Caco-2 (cell line): Measurements from ENCODE around the gene EN2. TPM values are rescaled to one million over a fixed set of nuclear protein-coding genes. Genes with fewer than 3 reads are reported as not detected.

ENCODE experiments used
- BruUV-seq: library from RNA; stranded (reverse); fragments of 400-500 nt; replicated peaks from 2 replicates; lab custom pipeline; 2021; lab: Mats Ljungman, UMichigan
- CTCF ChIA-PET: fragments of 300-600 bp; sonication (Branson Sonifier 250); formaldehyde crosslinking; loops from one replicate; lab custom pipeline; 2022; ENCODE audit warnings: antibody characterized with exemption; lab: Charles Lee
- POLR2A ChIA-PET: fragments of 300-600 bp; sonication (Branson Sonifier 250); formaldehyde crosslinking; loops from one replicate; lab custom pipeline; 2022; ENCODE audit warnings: antibody characterized with exemption; lab: Charles Lee
- DNase-seq, 2 experiments: peaks; one replicate each; pipeline versions ENCODE4 v3.0.0 to v3.0.0-alpha.2; 2020 to 2022
- H3K27me3 ChIP-seq: replicated peaks from 2 replicates; pipeline ENCODE4 v1.6.0; 2011; ENCODE audit warnings: low read length; ENCODE audit not compliant: control insufficient read depth, insufficient read depth
- H3K36me3 ChIP-seq: 2 replicates; pipeline ENCODE4 v1.5.1; 2011; ENCODE audit warnings: low read length; ENCODE audit not compliant: control insufficient read depth, insufficient read depth
- H3K4me1 ChIP-seq: fragments of 250-450 bp; sonication (Bioruptor Pico); 2 replicates; pipeline ENCODE4 v1.5.1; 2020; ENCODE audit warnings: mild to moderate bottlenecking
- H3K4me3 ChIP-seq: 2 replicates; pipeline ENCODE4 v1.5.1; 2011; ENCODE audit warnings: low read depth, mild to moderate bottlenecking, control low read depth, low read length
- H3K9me3 ChIP-seq: fragments of 250-450 bp; sonication (Bioruptor Pico); 2 replicates; pipeline ENCODE4 v1.5.1; 2020; ENCODE audit warnings: mild to moderate bottlenecking, moderate library complexity
- H3K27ac Mint-ChIP-seq: one replicate; pipeline ENCODE4 v1.8.0; 2022; ENCODE audit warnings: mixed read lengths; ENCODE audit not compliant: unreplicated experiment
- H3K27me3 Mint-ChIP-seq: one replicate; pipeline ENCODE4 v1.8.0; 2022; ENCODE audit warnings: mixed read lengths; ENCODE audit not compliant: insufficient read depth, unreplicated experiment
- H3K36me3 Mint-ChIP-seq: one replicate; pipeline ENCODE4 v1.8.0; 2022; ENCODE audit warnings: mild to moderate bottlenecking, mixed read lengths; ENCODE audit not compliant: insufficient read depth, unreplicated experiment
- H3K4me1 Mint-ChIP-seq: one replicate; pipeline ENCODE4 v1.8.0; 2022; ENCODE audit warnings: low read depth, mixed read lengths; ENCODE audit not compliant: unreplicated experiment
- H3K4me3 Mint-ChIP-seq: one replicate; pipeline ENCODE4 v1.8.0; 2022; ENCODE audit warnings: mild to moderate bottlenecking, moderate library complexity, mixed read lengths; ENCODE audit not compliant: unreplicated experiment
- H3K9me3 Mint-ChIP-seq: one replicate; pipeline ENCODE4 v1.8.0; 2022; ENCODE audit warnings: mixed read lengths; ENCODE audit not compliant: unreplicated experiment
- CTCF ChIP-seq, 2 experiments: fragments of 200-600 bp in 1 of 2; IDR thresholded peaks; 1 replicate in 1 of 2; 2 replicates in 1 of 2; pipeline versions ENCODE4 v1.5.1 to v1.8.0; 2011 to 2022; ENCODE audit warnings: antibody characterized with exemption in 1 of 2, control low read depth in 1 of 2, inconsistent platforms in 1 of 2, low read depth in 1 of 2, low read length in 1 of 2, mild to moderate bottlenecking in 1 of 2, moderate library complexity in 1 of 2; ENCODE audit not compliant: insufficient read depth in 1 of 2, severe bottlenecking in 1 of 2, unreplicated experiment in 1 of 2
- intact Hi-C: fragments of 100-400 bp; cut with micrococcal nuclease; formaldehyde crosslinking; loops from one replicate; pipeline ENCODE4 v1.10.0; 2022; ENCODE audit not compliant: unreplicated experiment
- total RNA-seq: library from RNA; stranded (reverse); gene quantifications from 2 replicates; pipeline ENCODE4 v1.2.3, GENCODE V29; 2022

EN2 gene
- total RNA-seq, 1 experiment from 2014 or later, result 1.5 TPM

GRCh38 chr7:155470186-155470487, 12.2 kb downstream of the EN2 start:
- DNase-seq, result no peak
- Mint-ChIP-seq H3K36me3 (peaks cover 7% of the 10 kb centered on the region), H3K27me3 (no peaks in the 10 kb centered on the region), H3K9me3 (no peaks in the 10 kb centered on the region), H3K4me1 (peaks cover 6% of the 10 kb centered on the region), H3K4me3 (no peak overlapping the region), H3K27ac (no peak overlapping the region)
- ChIA-PET CTCF (no interaction called here), POLR2A (no interaction called here)
- Histone ChIP-seq H3K4me3 (no peak overlapping the region), H3K9me3 (no peaks in the 10 kb centered on the region), H3K36me3 (no peaks in the 10 kb centered on the region), H3K27me3 (no peaks in the 10 kb centered on the region), H3K4me1 (peaks cover 14% of the 10 kb centered on the region; the same call in 1 of the 2 replicates)
- BruUV-seq, result no TSS peak
- no peak for TF ChIP-seq CTCF (IDR thresholded peaks at IDR 0.05; ENCODE audit: insufficient read depth in 1 of 2, low read depth in 1 of 2, low read length in 1 of 2, severe bottlenecking in 1 of 2, unreplicated experiment in 1 of 2)
- intact Hi-C loops, result no loop called here

GRCh38 chr7:155470686-155471638, 13.0 kb downstream of the EN2 start:
- CTCF ChIA-PET, result no interaction called here
- Histone ChIP-seq H3K36me3 (no peaks in the 10 kb centered on the region), H3K4me1 (peaks cover 14% of the 10 kb centered on the region; the same call in 1 of the 2 replicates), H3K9me3 (no peaks in the 10 kb centered on the region), H3K27me3 (no peaks in the 10 kb centered on the region), H3K4me3 (no peak overlapping the region)
- Mint-ChIP-seq H3K4me1 (peaks cover 6% of the 10 kb centered on the region), H3K36me3 (peaks cover 7% of the 10 kb centered on the region), H3K27ac (no peak overlapping the region), H3K9me3 (no peaks in the 10 kb centered on the region), H3K4me3 (no peak overlapping the region), H3K27me3 (peaks cover 2% of the 10 kb centered on the region)
- intact Hi-C loops, result no loop called here
- POLR2A ChIA-PET, result no interaction called here
- no TSS peak for BruUV-seq
- TF ChIP-seq CTCF (IDR thresholded peaks at IDR 0.05; ENCODE audit: insufficient read depth in 1 of 2, low read depth in 1 of 2, low read length in 1 of 2, severe bottlenecking in 1 of 2, unreplicated experiment in 1 of 2), result no peak
- DNase-seq, result no peak

- ChIA-PET CTCF (interaction anchor here (0.6 kb wide), 1 partner anchor 277 kb away, joined by 3 read pairs; no protein-coding TSS in a partner anchor), POLR2A (no interaction called here)
- intact Hi-C loops, result no loop called here
- no peaks in the 10 kb centered on the region for H3K27me3 ChIP-seq
- H3K36me3 Mint-ChIP-seq, result peaks cover 7% of the 10 kb centered on the region
- DNase-seq, result no peak
- no peaks in the 10 kb centered on the region for H3K36me3 ChIP-seq
- peaks cover 6% of the 10 kb centered on the region for H3K4me1 Mint-ChIP-seq
- H3K4me3 Mint-ChIP-seq, result no peak overlapping the region
- peaks cover 10% of the 10 kb centered on the region for H3K27me3 Mint-ChIP-seq
- H3K9me3 ChIP-seq, result no peaks in the 10 kb centered on the region
- peaks cover 14% of the 10 kb centered on the region; the same call in 1 of the 2 replicates for H3K4me1 ChIP-seq
- BruUV-seq, result no TSS peak
- no peak overlapping the region for H3K27ac Mint-ChIP-seq
- no peak for TF ChIP-seq CTCF (IDR thresholded peaks at IDR 0.05; ENCODE audit: insufficient read depth in 1 of 2, low read depth in 1 of 2, low read length in 1 of 2, severe bottlenecking in 1 of 2, unreplicated experiment in 1 of 2)
- no peak overlapping the region for H3K4me3 ChIP-seq
- H3K9me3 Mint-ChIP-seq, result no peaks in the 10 kb centered on the region
Observed at GRCh38 chr7:155471718-155472117, 13.8 kb downstream of the EN2 start.
